HCT116 (cell line): Measurements from ENCODE around the gene ATG9A. TPM values are rescaled to one million over a fixed set of nuclear protein-coding genes. Genes with fewer than 3 reads are reported as not detected.

ENCODE experiments used
- ATAC-seq: fragments of 200-7000 bp; cut with Tn5 transposase; 2 replicates; pipeline ENCODE4 v1.9.1; 2020; ENCODE audit warnings: mild to moderate bottlenecking, moderate library complexity
- BruUV-seq: library from RNA; stranded (reverse); fragments of 400-500 nt; replicated peaks from 2 replicates; lab custom pipeline; 2021; lab: Mats Ljungman, UMichigan
- CTCF ChIA-PET: fragments of 300-600 bp; sonication (Branson Sonifier 250); formaldehyde crosslinking; loops from one replicate; lab custom pipeline; 2021; ENCODE audit warnings: antibody characterized with exemption; lab: Charles Lee
- POLR2A ChIA-PET: fragments of 300-600, 350-600 bp; sonication (Branson Sonifier 250); formaldehyde crosslinking; loops from one replicate; lab custom pipeline; 2021; ENCODE audit warnings: antibody characterized with exemption; lab: Charles Lee
- RAD21 ChIA-PET, 2 experiments: fragments of 300-600 bp; sonication (Branson Sonifier 250); formaldehyde crosslinking; loops; one replicate each; lab custom pipeline; 2023; ENCODE audit warnings: low total read pairs in 2 of 2; ENCODE audit not compliant: uncharacterized antibody in 2 of 2, unreplicated experiment in 2 of 2, low non-redundant PET in 1 of 2; lab: Charles Lee
- DNase-seq: peaks from one replicate; pipeline ENCODE4 v3.0.0-alpha.2; 2010; ENCODE audit warnings: low read depth, low spot score
- H2AFZ ChIP-seq: fragments of 200-600 bp; shearing (Covaris generic), sonication (generic); 2 replicates; pipeline ENCODE4 v1.6.1; 2017; ENCODE audit warnings: low read depth, mixed run types, mixed read lengths, antibody characterized with exemption, low read length; ENCODE audit not compliant: poor library complexity, severe bottlenecking
- H3K27ac ChIP-seq: 2 replicates; pipeline ENCODE4 v1.5.1; 2012; ENCODE audit warnings: low read depth, low read length
- H3K27me3 ChIP-seq: fragments of 200-600 bp; sonication (generic); 2 replicates; pipeline ENCODE4 v1.6.1; 2016; ENCODE audit warnings: mixed run types, low read length, mixed read lengths; ENCODE audit not compliant: insufficient read depth
- H3K36me3 ChIP-seq, 2 experiments: fragments of 200-500 bp in 1 of 2; fragments of 200-600 bp in 1 of 2; sonication (Bioruptor generic) in 1 of 2; sonication (generic) in 1 of 2; 2 replicates each; pipeline versions ENCODE4 v1.5.1 to v1.6.1; 2014 to 2016; ENCODE audit warnings: low read length in 2 of 2, inconsistent platforms in 1 of 2, mixed read lengths in 1 of 2, mixed run types in 1 of 2; ENCODE audit not compliant: insufficient read depth in 2 of 2, control insufficient read depth in 1 of 2
- H3K4me1 ChIP-seq, 2 experiments: fragments of 200-600 bp in 1 of 2; sonication (generic) in 1 of 2; 2 replicates each; pipeline versions ENCODE4 v1.5.1 to v1.6.1; 2012 to 2017; ENCODE audit warnings: low read length in 2 of 2, inconsistent platforms in 1 of 2, mild to moderate bottlenecking in 1 of 2, mixed read lengths in 1 of 2, mixed run types in 1 of 2, moderate library complexity in 1 of 2; ENCODE audit not compliant: insufficient read depth in 2 of 2, control insufficient read depth in 1 of 2
- H3K4me2 ChIP-seq: fragments of 200-600 bp; sonication (generic); 2 replicates; pipeline ENCODE4 v1.6.1; 2017; ENCODE audit warnings: mixed run types, low read length, mixed read lengths
- H3K4me3 ChIP-seq, 2 experiments: fragments of 200-600 bp in 1 of 2; sonication (generic) in 1 of 2; replicated peaks in 1 of 2; 2 replicates each; pipeline ENCODE4 v1.5.1; 2011 to 2016; ENCODE audit warnings: low read length in 2 of 2, control low read depth in 1 of 2, low read depth in 1 of 2, mild to moderate bottlenecking in 1 of 2, mixed read lengths in 1 of 2, mixed run types in 1 of 2
- H3K79me2 ChIP-seq: fragments of 200-600 bp; sonication (generic); 2 replicates; pipeline ENCODE4 v1.6.1; 2017; ENCODE audit warnings: mild to moderate bottlenecking, mixed run types, low read length, moderate library complexity, mixed read lengths; ENCODE audit not compliant: insufficient read depth
- H3K9ac ChIP-seq: fragments of 200-600 bp; sonication (generic); 2 replicates; pipeline ENCODE4 v1.6.1; 2016; ENCODE audit warnings: low read length, mixed read lengths
- H3K9me2 ChIP-seq: fragments of 200-600 bp; sonication (generic), shearing (Covaris generic); 2 replicates; pipeline ENCODE4 v1.6.1; 2017; ENCODE audit warnings: mixed run types, mild to moderate bottlenecking, moderate library complexity; ENCODE audit not compliant: insufficient read depth
- H3K9me3 ChIP-seq, 2 experiments: fragments of 200-500 bp in 1 of 2; fragments of 200-600 bp in 1 of 2; sonication (Bioruptor generic) in 1 of 2; sonication (generic) in 1 of 2; 2 replicates each; pipeline ENCODE4 v1.6.1; 2014 to 2017; ENCODE audit warnings: low read length in 2 of 2, mixed read lengths in 2 of 2, inconsistent platforms in 1 of 2, low read depth in 1 of 2, mild to moderate bottlenecking in 1 of 2, mixed run types in 1 of 2, moderate library complexity in 1 of 2; ENCODE audit not compliant: control insufficient read depth in 1 of 2, insufficient read depth in 1 of 2
- H4K20me1 ChIP-seq: fragments of 200-600 bp; sonication (generic), shearing (Covaris generic); 2 replicates; pipeline ENCODE4 v1.6.1; 2017; ENCODE audit warnings: mixed run types, mild to moderate bottlenecking, moderate library complexity; ENCODE audit not compliant: insufficient read depth
- CBX3 ChIP-seq: IDR thresholded peaks from 2 replicates; pipeline ENCODE4 v1.6.1; 2012; ENCODE audit warnings: low read depth
- CEBPB ChIP-seq: IDR thresholded peaks from 2 replicates; pipeline ENCODE4 v1.6.1; 2012; ENCODE audit warnings: low read depth
- EGR1 ChIP-seq: IDR thresholded peaks from 2 replicates; pipeline ENCODE4 v1.6.1; 2012; ENCODE audit warnings: low read depth
- EZH2phosphoT487 ChIP-seq: fragments of 200-600 bp; IDR thresholded peaks from 2 replicates; pipeline ENCODE4 v1.6.1; 2018; ENCODE audit warnings: antibody characterized with exemption, borderline replicate concordance
- FOSL1 ChIP-seq: IDR thresholded peaks from 2 replicates; pipeline ENCODE4 v1.6.1; 2012; ENCODE audit warnings: low read depth
- JUND ChIP-seq: IDR thresholded peaks from 2 replicates; pipeline ENCODE4 v1.6.1; 2012
- RAD21 ChIP-seq: IDR thresholded peaks from 2 replicates; pipeline ENCODE4 v1.6.1; 2012; ENCODE audit warnings: low read depth, mild to moderate bottlenecking
- SP1 ChIP-seq: IDR thresholded peaks from 2 replicates; pipeline ENCODE4 v1.6.1; 2012; ENCODE audit warnings: low read depth
- TCF7L2 ChIP-seq: IDR thresholded peaks from 2 replicates; pipeline ENCODE4 v1.7.0; 2011; ENCODE audit warnings: borderline replicate concordance, inconsistent platforms; ENCODE audit not compliant: insufficient read depth, insufficient read length; ENCODE audit errors: extremely low read depth
- ZFX ChIP-seq: fragments of 450-650 bp; IDR thresholded peaks from 2 replicates; pipeline ENCODE4 v1.6.1; 2017
- ZNF274 ChIP-seq: fragments of 200-500 bp; sonication (Bioruptor generic); IDR thresholded peaks from 2 replicates; pipeline ENCODE4 v1.6.1; 2014; ENCODE audit warnings: mild to moderate bottlenecking, low read depth, low read length, inconsistent platforms
- intact Hi-C: fragments of 100-400 bp; cut with micrococcal nuclease; formaldehyde crosslinking; loops from 2 replicates; pipeline ENCODE4 v1.10.0; 2022
- total RNA-seq: library from RNA; stranded (reverse); gene quantifications from one replicate; pipeline ENCODE4 v1.2.1, GENCODE V29; 2021; ENCODE audit not compliant: unreplicated experiment
- TF ChIP-seq, protein P1 (sequence below): IDR thresholded peaks from 2 replicates; pipeline ENCODE4 v1.6.1; 2012; ENCODE audit warnings: low read depth
- TF ChIP-seq, protein P2 (sequence below): IDR thresholded peaks from 2 replicates; pipeline ENCODE4 v1.6.1; 2011; ENCODE audit warnings: mild to moderate bottlenecking, low read length, moderate library complexity; ENCODE audit not compliant: insufficient replicate concordance; ENCODE audit errors: extremely low read depth

The ATG9A gene
- total RNA-seq, 1 experiment from 2014 or later = 51.8 TPM

DNA sequence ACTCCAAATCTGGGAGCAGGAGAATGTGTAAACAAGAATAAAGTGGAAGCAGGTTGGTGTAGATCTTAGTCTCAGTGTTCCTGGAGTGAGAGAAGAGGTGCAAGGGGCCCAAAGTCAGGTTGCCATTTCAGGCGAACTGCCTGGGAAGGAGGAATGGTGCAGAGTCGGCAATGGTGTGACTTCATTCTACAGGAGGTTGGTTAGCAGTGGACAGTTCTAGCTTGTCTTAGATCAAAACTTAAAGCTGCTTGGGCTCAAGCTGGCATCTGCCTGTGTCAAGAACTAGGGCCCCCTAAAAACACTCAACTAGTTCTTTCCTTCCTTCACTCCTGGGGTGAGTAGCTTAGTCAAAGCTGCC, 19.4 kb upstream of the ATG9A start:
- no TSS peak for BruUV-seq
- Histone ChIP-seq H3K9me3 (no peaks in the 10 kb centered on the region), H3K9ac (peak overlapping the region; percentile 38), H2AFZ (no peak overlapping the region), H3K4me1 (peaks cover 32 to 65% of the 10 kb centered on the region in 2 experiments), H4K20me1 (no peaks in the 10 kb centered on the region), H3K4me3 (peak overlapping the region in 1 of 2 experiments; percentile 27; a peak in 1 of 4 replicates), H3K79me2 (peaks cover 35% of the 10 kb centered on the region; the same call in 1 of the 2 replicates), H3K27ac (peak overlapping the region; percentile 63), H3K36me3 (peaks cover 3 to 5% of the 10 kb centered on the region in 2 experiments; a peak in 2 of 4 replicates), H3K9me2 (no peaks in the 10 kb centered on the region), H3K4me2 (peak overlapping the region; percentile 69), H3K27me3 (no peaks in the 10 kb centered on the region)
- no peak for TF ChIP-seq ZNF274
- TF ChIP-seq FOSL1 = no peak
- TF ChIP-seq, protein P1, sequence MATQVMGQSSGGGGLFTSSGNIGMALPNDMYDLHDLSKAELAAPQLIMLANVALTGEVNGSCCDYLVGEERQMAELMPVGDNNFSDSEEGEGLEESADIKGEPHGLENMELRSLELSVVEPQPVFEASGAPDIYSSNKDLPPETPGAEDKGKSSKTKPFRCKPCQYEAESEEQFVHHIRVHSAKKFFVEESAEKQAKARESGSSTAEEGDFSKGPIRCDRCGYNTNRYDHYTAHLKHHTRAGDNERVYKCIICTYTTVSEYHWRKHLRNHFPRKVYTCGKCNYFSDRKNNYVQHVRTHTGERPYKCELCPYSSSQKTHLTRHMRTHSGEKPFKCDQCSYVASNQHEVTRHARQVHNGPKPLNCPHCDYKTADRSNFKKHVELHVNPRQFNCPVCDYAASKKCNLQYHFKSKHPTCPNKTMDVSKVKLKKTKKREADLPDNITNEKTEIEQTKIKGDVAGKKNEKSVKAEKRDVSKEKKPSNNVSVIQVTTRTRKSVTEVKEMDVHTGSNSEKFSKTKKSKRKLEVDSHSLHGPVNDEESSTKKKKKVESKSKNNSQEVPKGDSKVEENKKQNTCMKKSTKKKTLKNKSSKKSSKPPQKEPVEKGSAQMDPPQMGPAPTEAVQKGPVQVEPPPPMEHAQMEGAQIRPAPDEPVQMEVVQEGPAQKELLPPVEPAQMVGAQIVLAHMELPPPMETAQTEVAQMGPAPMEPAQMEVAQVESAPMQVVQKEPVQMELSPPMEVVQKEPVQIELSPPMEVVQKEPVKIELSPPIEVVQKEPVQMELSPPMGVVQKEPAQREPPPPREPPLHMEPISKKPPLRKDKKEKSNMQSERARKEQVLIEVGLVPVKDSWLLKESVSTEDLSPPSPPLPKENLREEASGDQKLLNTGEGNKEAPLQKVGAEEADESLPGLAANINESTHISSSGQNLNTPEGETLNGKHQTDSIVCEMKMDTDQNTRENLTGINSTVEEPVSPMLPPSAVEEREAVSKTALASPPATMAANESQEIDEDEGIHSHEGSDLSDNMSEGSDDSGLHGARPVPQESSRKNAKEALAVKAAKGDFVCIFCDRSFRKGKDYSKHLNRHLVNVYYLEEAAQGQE = no peak
- no peak for TF ChIP-seq EZH2phosphoT487
- no peak for TF ChIP-seq RAD21
- no peak for TF ChIP-seq CEBPB
- TF ChIP-seq EGR1 = no peak
- no peak for TF ChIP-seq TCF7L2
- TF ChIP-seq JUND = no peak
- no peak for TF ChIP-seq CBX3
- TF ChIP-seq, protein P2, sequence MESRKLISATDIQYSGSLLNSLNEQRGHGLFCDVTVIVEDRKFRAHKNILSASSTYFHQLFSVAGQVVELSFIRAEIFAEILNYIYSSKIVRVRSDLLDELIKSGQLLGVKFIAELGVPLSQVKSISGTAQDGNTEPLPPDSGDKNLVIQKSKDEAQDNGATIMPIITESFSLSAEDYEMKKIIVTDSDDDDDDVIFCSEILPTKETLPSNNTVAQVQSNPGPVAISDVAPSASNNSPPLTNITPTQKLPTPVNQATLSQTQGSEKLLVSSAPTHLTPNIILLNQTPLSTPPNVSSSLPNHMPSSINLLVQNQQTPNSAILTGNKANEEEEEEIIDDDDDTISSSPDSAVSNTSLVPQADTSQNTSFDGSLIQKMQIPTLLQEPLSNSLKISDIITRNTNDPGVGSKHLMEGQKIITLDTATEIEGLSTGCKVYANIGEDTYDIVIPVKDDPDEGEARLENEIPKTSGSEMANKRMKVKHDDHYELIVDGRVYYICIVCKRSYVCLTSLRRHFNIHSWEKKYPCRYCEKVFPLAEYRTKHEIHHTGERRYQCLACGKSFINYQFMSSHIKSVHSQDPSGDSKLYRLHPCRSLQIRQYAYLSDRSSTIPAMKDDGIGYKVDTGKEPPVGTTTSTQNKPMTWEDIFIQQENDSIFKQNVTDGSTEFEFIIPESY = no peak
- no peak for TF ChIP-seq ZFX
- no peak for TF ChIP-seq SP1
- POLR2A ChIA-PET = interaction anchor here (1.2 to 1.8 kb wide), 8 partner anchors 19 to 46 kb away, joined by 3 to 8 read pairs (median 4); partner anchors contain the start of genes ANKZF1, ATG9A, DNAJB2 and ZFAND2B
- intact Hi-C loops = no loop called here
- ATAC-seq (no peak), DNase-seq (no peak)
- RAD21 ChIA-PET = interaction anchor here in 1 of 2 experiments (1.1 kb wide), 1 partner anchor 25 kb away, joined by 3 read pairs; no protein-coding TSS in a partner anchor
- CTCF ChIA-PET = interaction anchor here (0.6 to 2.8 kb wide), 8 partner anchors 25 to 87 kb away, joined by 3 to 14 read pairs (median 5); partner anchors contain the start of genes CNPPD1 and DNAJB2
